Body of pancreas (tissue), 4 donors: Measurements from ENCODE around the gene FST. TPM values are rescaled to one million over a fixed set of nuclear protein-coding genes. Genes with fewer than 3 reads are reported as not detected.

Source experiments
- ATAC-seq: fragments of 150-250 bp; one replicate; pipeline ENCODE4 v1.9.1; 2016
- DNase-seq, 4 donors: peaks; one replicate each; pipeline ENCODE4 v3.0.0-alpha.2; 2019
- H3K27ac ChIP-seq, 4 donors: fragments of 200-600 bp; sonication (generic); 1 replicate in 3 of 4; 2 replicates in 1 of 4; pipeline versions ENCODE4 v1.5.1 to v1.6.1; 2016 to 2019; ENCODE audit warnings: mild to moderate bottlenecking in 1 of 4, mixed read lengths in 1 of 4, moderate library complexity in 1 of 4
- H3K27me3 ChIP-seq, 2 donors: fragments of 200-600 bp; sonication (generic); one replicate each; pipeline ENCODE4 v1.6.0; 2016; ENCODE audit warnings: mild to moderate bottlenecking in 1 of 2
- H3K36me3 ChIP-seq, 2 donors: fragments of 200-600 bp; sonication (generic); replicated peaks in 1 of 2; 2 replicates each; pipeline ENCODE4 v1.5.1; 2016; ENCODE audit warnings: low read depth in 2 of 2; ENCODE audit not compliant: insufficient read depth in 1 of 2
- H3K4me1 ChIP-seq: fragments of 200-600 bp; sonication (generic); one replicate; pipeline ENCODE4 v1.6.0; 2016
- H3K4me3 ChIP-seq, 2 donors: fragments of 200-600 bp; sonication (generic); 1 replicate in 1 of 2; 2 replicates in 1 of 2; pipeline ENCODE4 v1.5.1; 2016 to 2019
- H3K9me3 ChIP-seq, 3 donors: fragments of 200-600 bp; sonication (generic); 1 replicate in 2 of 3; 2 replicates in 1 of 3; pipeline ENCODE4 v1.5.1; 2016
- POLR2A ChIP-seq, 3 donors: fragments of 450-650 bp; IDR thresholded peaks; one replicate each; pipeline ENCODE4 v1.6.1; 2016; ENCODE audit warnings: antibody characterized with exemption in 3 of 3, mild to moderate bottlenecking in 2 of 3
- WGBS, 2 donors: methylation state at CpG; one replicate each; pipeline ENCODE4 v1.1.5; 2017; 5-methylcytosine and 5-hydroxymethylcytosine counted together
- intact Hi-C: fragments of 100-400 bp; cut with DNase I; formaldehyde crosslinking; loops from one replicate; pipeline ENCODE4 v1.15.1; 2023
- total RNA-seq, 2 donors: library from RNA; depleted of rRNA; stranded (reverse); fragments of >200 nt; gene quantifications; one replicate each; pipeline ENCODE4 v1.1.0, GENCODE V29; 2016
- TF ChIP-seq, protein P1 (sequence below), 7 experiments: fragments of 450-650 bp in 4 of 7; fragments of 200-600 bp in 3 of 7; sonication (generic) in 3 of 7; IDR thresholded peaks; one replicate each; pipeline ENCODE4 v1.5.1; 2016 to 2019; ENCODE audit warnings: antibody characterized with exemption in 7 of 7

Gene FST
- total RNA-seq, 2 donors from 2014 or later: 0.52 to 0.99 TPM

DNA sequence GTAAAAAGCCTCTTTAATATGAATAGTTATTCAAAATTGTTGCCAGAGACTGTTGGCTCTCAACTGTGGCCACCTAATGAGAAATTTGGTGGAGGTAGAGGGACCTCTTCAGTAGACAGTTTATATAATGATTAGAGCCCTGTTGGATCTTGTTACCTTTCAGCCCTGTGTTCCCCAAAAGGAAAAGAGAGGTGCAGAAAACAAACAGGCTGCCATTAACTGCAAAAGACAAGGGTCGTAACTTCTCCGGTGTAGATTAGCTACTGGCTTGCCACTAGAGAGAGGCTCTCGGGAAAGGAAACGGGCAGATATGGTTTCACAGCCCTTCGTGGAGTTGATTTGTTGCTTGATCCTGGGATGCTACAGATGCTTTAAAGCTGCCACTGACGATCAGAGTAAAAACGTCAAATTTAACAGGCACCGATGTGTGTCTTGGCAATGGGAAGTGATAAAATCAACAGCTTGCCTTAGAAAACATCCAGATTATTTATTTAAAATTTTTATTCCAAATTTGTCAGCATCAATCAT, 7.8 kb downstream of the FST start:
- no peaks in the 10 kb centered on the region for H3K4me1 ChIP-seq
- no peak overlapping the region for H3K27ac ChIP-seq
- H3K36me3 ChIP-seq: no peaks in the 10 kb centered on the region
- TF ChIP-seq, protein P1, sequence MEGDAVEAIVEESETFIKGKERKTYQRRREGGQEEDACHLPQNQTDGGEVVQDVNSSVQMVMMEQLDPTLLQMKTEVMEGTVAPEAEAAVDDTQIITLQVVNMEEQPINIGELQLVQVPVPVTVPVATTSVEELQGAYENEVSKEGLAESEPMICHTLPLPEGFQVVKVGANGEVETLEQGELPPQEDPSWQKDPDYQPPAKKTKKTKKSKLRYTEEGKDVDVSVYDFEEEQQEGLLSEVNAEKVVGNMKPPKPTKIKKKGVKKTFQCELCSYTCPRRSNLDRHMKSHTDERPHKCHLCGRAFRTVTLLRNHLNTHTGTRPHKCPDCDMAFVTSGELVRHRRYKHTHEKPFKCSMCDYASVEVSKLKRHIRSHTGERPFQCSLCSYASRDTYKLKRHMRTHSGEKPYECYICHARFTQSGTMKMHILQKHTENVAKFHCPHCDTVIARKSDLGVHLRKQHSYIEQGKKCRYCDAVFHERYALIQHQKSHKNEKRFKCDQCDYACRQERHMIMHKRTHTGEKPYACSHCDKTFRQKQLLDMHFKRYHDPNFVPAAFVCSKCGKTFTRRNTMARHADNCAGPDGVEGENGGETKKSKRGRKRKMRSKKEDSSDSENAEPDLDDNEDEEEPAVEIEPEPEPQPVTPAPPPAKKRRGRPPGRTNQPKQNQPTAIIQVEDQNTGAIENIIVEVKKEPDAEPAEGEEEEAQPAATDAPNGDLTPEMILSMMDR (IDR thresholded peaks at IDR 0.05): no peak
- no peak for TF ChIP-seq POLR2A (IDR thresholded peaks at IDR 0.05)
- no peak overlapping the region for H3K4me3 ChIP-seq
- no peak for DNase-seq
- no peaks in the 10 kb centered on the region for H3K27me3 ChIP-seq
- WGBS, 2 donors: 60 to 67% methylated on average over 8 of the region's 8 CpGs
- ATAC-seq: no peak
- no peaks in the 10 kb centered on the region for H3K9me3 ChIP-seq
- intact Hi-C loops: loop anchor here (10.0 kb wide), 1 partner anchor 727 kb away; no protein-coding TSS in a partner anchor

- Histone ChIP-seq H3K27ac (no peak overlapping the region), H3K9me3 (no peaks in the 10 kb centered on the region), H3K4me3 (no peak overlapping the region), H3K36me3 (no peaks in the 10 kb centered on the region), H3K27me3 (no peaks in the 10 kb centered on the region), H3K4me1 (no peaks in the 10 kb centered on the region)
- ATAC-seq: no peak
- intact Hi-C loops: no loop called here
- TF ChIP-seq POLR2A (IDR thresholded peaks at IDR 0.05): no peak
- TF ChIP-seq, protein P1 (IDR thresholded peaks at IDR 0.05): no peak
- no peak for DNase-seq
These were observed 10.3 kb downstream of the FST start for GRCh38 chr5:53490747-53491146.

- TF ChIP-seq POLR2A (IDR thresholded peaks at IDR 0.05): no peak
- TF ChIP-seq, protein P1 (IDR thresholded peaks at IDR 0.05): no peak
- H3K27ac ChIP-seq: no peak overlapping the region
- WGBS, 2 donors: 23 to 34% methylated on average over 2 of the region's 2 CpGs
- H3K9me3 ChIP-seq: no peaks in the 10 kb centered on the region
- no peaks in the 10 kb centered on the region for H3K36me3 ChIP-seq
- H3K4me3 ChIP-seq: no peak overlapping the region
- H3K27me3 ChIP-seq: no peaks in the 10 kb centered on the region
- DNase-seq (no peak), ATAC-seq (no peak)
- no peaks in the 10 kb centered on the region for H3K4me1 ChIP-seq
- intact Hi-C loops: no loop called here
These were observed 20.6 kb downstream of the FST start for GRCh38 chr5:53501054-53501453.

GRCh38 chr5:53503562-53504218, 23.3 kb downstream of the FST start:
- intact Hi-C loops: no loop called here
- ATAC-seq (no peak), DNase-seq (no peak)
- H3K27me3 ChIP-seq: no peaks in the 10 kb centered on the region
- peaks cover 0 to 11% (median 0%) of the 10 kb centered on the region in 3 donors for H3K9me3 ChIP-seq
- TF ChIP-seq, protein P1 (IDR thresholded peaks at IDR 0.05): no peak
- TF ChIP-seq POLR2A (IDR thresholded peaks at IDR 0.05): no peak
- H3K4me1 ChIP-seq: no peaks in the 10 kb centered on the region
- WGBS, 2 donors: 39 to 56% methylated on average over 3 of the region's 3 CpGs
- H3K36me3 ChIP-seq: no peaks in the 10 kb centered on the region
- no peak overlapping the region for H3K27ac ChIP-seq
- H3K4me3 ChIP-seq: no peak overlapping the region

- Histone ChIP-seq H3K9me3 (peaks cover 0 to 12% (median 0%) of the 10 kb centered on the region in 3 donors), H3K36me3 (no peaks in the 10 kb centered on the region), H3K4me1 (no peaks in the 10 kb centered on the region), H3K4me3 (no peak overlapping the region), H3K27ac (no peak overlapping the region), H3K27me3 (no peaks in the 10 kb centered on the region)
- TF ChIP-seq POLR2A (IDR thresholded peaks at IDR 0.05): no peak
- TF ChIP-seq, protein P1 (IDR thresholded peaks at IDR 0.05): no peak
- DNase-seq (no peak), ATAC-seq (no peak)
- WGBS, 2 donors: 78 to 84% methylated on average over 4 of the region's 4 CpGs
- intact Hi-C loops: no loop called here
These were observed 26.6 kb downstream of the FST start for GRCh38 chr5:53507013-53507412.
